Measurements from ENCODE around the gene TBXT.
"Not testable (repeated sequence)": the region's sequence is repeated elsewhere in the genome, so short reads cannot be mapped to it uniquely, and the experiment has no call there.

The TBXT gene

DNA sequence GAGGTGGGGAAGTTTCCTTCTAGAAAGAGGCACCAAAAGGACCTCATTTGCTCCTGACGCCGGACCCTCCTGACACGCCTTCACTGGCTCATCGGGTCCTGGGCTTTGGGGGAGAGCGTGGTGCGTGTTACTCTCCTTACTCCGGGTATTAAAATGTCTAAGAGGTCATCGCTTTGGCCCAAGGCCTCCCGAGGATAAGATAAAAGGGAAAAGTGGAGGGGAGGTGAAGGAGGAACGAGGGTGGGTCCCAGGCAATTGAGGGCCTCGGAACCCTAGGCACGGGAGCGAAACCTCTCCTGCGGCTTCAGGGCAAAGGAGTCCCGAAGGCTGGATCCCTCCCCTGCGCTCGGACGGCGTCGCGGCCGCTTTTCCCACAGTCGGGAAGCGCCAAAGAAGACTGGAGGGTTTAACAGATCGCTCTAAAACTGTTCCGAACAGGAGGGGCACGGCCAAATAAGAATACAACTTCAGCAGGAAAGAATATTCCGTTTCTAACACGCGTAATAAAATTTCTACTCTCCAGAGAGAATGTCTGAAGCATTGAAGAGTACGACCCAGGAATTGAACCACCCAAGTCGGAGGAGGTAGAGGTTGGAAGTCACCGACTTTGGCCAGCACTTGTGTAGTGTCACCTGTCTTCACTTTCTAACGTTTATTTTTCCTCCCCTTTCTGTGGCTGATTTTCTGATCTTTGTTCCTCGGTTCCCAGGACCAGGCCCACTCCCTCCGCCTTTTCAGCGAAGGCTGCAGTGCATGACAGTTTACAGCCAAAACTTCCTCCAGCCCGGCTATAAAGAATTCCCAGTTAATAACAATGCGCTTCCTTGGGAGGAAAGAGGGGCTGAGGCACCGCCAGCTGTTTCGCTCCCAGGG, 2.1 kb upstream of the TBXT start:
- no peak for DNase-seq

DNA sequence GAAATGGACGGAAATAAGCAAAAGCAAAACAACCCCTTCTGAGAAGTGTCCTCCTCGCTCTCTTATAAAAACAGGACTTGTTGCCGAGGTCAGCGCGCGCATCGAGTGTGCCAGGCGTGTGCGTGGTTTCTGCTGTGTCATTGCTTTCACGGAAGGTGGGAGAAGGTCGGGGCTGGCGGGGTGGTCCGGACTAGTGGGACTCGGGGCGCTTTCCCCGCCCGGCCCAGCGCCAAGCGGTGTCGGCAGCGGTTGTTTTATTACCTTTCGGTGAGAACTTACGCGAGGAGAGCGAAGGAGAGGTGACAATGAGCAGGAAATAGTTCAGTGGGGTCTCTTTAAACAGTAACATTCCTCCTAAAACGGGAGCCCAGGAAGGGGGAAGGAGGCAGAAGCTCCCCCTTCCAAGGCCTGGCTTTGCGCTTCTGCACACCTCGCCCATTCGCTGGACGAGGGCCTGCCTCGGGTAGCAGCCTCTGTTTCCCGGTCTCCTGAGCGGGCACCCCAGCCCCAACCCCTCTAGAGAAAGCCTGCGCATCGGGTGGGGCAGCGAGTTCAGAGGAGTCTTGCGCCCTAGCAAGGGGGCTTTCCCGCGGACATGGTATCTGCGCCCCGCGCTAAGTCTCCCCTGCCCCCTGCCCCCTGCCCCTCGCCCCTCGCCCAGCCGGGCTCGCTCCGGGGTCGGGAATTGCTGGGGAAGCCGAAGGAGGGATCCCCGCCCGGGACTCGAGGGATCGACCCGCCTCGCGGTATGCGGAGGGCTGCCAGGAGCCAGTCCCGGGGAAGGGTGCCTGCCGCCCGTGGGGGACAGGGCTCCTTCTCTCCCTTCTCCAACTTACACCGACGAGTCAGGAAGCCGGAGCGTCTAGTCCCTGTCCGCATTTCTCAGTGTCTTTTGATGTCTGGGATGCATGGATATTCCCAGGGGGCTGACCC, 1.2 kb upstream of the TBXT start:
- DNase-seq: no peak

DNA sequence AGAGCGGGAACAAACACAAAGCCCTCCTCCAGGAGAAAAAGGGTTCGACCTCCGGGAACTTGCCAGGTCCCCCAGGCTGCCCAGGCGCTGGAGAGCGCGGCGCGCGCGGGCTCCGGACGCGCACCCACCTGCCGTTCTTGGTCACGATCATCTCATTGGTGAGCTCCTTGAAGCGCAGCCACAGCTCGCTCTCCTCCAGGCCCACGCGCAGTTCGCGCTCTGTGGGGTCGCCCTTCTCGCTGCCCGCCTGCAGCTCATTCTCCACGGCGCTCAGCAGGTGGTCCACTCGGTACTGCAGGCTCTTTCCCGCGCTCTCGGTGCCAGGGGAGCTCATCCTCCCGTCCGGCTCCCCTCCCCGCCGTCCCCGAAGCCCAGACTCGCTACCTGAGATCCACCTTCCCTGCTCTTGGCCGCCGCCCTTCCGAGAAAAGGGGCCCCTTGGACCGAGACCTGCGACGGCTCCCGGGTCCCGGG, 356 bp downstream of the TBXT start:
- no peak for DNase-seq

- DNase-seq: no peak
Measured at GRCh38 chr6:166166314-166167257, 1.1 kb downstream of the TBXT start.

DNA sequence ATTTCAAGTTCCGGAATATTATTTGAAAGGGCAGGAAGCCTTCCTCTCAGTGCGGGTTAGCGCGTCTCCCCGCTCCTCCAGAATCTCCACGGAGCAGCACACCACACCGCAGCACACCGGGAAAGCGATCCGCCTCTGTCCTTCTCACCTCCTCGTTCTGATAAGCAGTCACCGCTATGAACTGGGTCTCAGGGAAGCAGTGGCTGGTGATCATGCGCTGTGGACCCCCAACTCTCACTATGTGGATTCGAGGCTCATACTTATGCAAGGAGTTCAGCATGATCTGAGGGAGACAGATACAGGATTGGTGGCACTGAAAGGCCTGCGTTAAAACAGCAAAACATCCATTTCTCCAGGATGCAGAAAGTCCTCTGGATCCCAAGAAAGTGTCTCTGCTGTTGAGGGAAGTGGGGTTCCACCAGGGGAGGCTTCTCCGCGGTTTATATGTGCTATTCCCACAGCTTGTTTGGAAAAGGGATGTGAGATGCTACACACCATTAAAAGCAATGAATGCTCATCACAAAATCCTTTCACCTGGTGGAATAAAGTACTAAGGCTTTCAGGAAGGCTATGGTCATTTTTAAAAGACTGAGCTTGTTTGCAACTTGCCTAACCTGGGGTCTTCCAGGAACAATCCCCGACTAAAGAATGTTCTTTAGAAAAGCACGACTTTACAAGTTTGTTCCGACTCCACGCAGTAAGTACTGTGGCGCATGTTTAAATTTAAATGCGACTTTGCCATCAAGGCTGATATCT, 1.9 kb downstream of the TBXT start:
- DNase-seq: no peak

GRCh38 chr6:166162599-166163342, 4.9 kb downstream of the TBXT start:
- peak in 1 of 2 experiments; percentile 32 for DNase-seq

- DNase-seq: no peak
Measured at GRCh38 chr6:166157930-166158617, 9.6 kb downstream of the TBXT start.

DNA sequence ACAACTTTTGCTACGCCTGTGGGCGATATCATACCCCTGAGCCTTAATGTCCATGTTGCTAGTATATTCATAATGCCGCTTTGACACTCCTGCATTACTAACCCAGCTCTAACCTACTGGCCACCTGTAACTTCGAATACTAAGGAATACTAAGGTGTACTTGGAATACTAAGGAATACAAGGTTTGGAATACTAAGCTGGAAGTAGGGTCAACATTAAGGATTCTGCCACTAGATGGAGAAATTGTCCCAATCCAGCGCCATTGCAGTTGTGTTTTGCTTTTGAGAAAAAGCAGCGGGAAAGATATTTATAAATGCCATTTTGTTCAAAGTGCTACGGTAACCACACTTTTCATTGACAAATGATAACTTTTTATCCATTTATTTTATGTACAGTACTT, 10.7 kb downstream of the TBXT start:
- no peak for DNase-seq

DNA sequence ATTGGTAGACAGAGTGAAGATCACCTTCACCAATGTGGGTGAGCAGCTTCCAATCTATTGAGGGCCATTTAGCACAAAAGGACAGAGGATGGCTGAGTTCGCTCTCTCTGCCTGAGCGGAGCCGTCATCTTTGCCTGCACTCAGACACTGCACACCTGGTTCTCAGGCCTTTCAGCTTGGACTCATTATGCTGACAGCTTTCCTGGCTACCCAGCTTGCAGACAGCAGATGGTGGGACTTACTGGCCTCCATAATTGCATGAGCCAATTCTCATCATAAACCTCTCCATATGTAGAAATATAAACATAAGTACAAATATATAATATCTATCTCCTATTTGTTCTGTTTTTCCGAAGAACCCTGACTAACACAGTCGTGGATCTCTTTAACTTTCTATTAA, 13.7 kb downstream of the TBXT start:
- no peak for DNase-seq

- no peak for DNase-seq
Measured at GRCh38 chr6:166152660-166153059, 15.0 kb downstream of the TBXT start.

GRCh38 chr6:166151798-166152197, 15.9 kb downstream of the TBXT start:
- DNase-seq: no peak

DNA sequence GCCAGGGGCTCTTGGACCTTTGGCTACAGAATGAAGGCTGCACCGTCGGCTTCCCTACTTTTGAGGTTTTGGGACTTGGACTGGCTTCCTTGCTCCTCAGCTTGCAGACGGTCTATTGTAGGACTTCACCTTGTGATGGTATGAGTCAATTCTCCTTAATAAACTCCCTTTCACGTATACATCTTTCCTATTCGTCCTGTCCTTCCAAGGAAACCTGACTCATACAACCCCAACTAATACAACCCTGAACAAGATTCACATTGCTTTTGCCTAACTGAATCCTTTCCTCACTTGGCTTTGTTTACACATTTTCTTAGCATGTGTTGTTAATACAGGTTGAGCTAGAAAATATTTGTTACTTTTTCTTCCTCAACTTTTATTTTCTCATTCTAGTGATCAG, 21.9 kb downstream of the TBXT start:
- DNase-seq: no peak

DNA sequence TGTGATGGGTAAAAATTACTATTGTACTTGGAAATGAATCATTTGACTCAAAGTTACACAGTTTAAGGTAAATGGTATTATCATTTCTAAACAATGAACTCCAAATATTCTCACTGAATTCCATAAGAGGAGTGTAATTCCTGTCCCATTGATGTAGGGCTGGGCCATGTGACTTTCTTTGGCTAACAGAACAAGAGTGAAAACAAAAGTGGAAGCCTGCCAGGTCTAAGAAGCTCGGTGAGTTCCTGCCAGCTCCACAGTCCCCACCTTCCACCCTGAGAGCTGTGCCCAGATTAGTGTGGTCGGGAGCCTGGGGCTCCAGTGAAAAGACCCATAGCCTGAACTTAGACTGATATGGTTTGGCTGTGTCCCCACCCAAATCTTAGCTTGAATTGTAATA, 24.6 kb downstream of the TBXT start:
- no peak for DNase-seq

GRCh38 chr6:166127624-166128472, 39.8 kb downstream of the TBXT start:
- DNase-seq: no peak

GRCh38 chr6:166123115-166123514, 44.5 kb downstream of the TBXT start:
- not testable (repeated sequence) for DNase-seq

DNA sequence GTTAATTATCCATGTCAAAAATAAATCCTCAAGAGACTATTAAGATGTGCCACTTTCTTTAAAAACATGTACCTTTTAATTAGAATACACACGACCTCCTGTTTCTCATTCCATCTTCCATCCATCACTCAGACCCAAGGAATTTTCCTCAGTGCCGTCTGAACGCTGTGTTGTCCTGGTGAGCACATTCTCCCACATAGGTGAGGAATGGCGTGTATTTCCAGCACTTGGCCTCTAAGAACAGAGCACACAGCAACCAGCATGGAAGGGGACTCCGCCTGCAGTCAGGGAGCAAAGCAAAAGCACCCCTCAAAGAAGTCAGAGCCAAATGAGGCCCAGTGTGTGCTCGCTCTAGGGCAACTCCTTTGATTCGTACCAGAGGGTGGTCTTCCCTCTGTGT, 45.9 kb downstream of the TBXT start:
- DNase-seq: no peak

GRCh38 chr6:166119116-166119911, 48.3 kb downstream of the TBXT start:
- DNase-seq: no peak

- no peak for DNase-seq
Measured at GRCh38 chr6:166115609-166116008, 52.0 kb downstream of the TBXT start.

- no peak for DNase-seq
Measured at GRCh38 chr6:166112580-166112979, 55.1 kb downstream of the TBXT start.
